Measurements from ENCODE around the gene ACTN4.

GRCh38 chr19:38699647-38700349, 52.3 kb downstream of the ACTN4 start:
- no peak for TF ChIP-seq GABPA (IDR thresholded peaks at IDR 0.05; ENCODE audit: low read depth)
- TF ChIP-seq TARDBP (IDR thresholded peaks at IDR 0.05; ENCODE audit: borderline replicate concordance): no peak
- no peak for TF ChIP-seq EP300 (IDR thresholded peaks at IDR 0.05; ENCODE audit: borderline replicate concordance in 1 of 2, control insufficient read depth in 1 of 2, low read depth in 2 of 2, low read length in 2 of 2)
- no peak for TF ChIP-seq TAF1 (IDR thresholded peaks at IDR 0.05; ENCODE audit: borderline replicate concordance, low read depth, low read length)
- TF ChIP-seq POLR2A (IDR thresholded peaks at IDR 0.05; ENCODE audit: low read depth, low read length): no peak
- TF ChIP-seq POLR2AphosphoS2 (IDR thresholded peaks at IDR 0.05; ENCODE audit: low read depth, low read length): no peak
- TF ChIP-seq CHD1 (IDR thresholded peaks at IDR 0.05; ENCODE audit: low read depth, low read length): no peak

All from GM12878 (cell line).